Measurements from ENCODE around the gene PRR35. TPM values are rescaled to one million over a fixed set of nuclear protein-coding genes. Genes with fewer than 3 reads are reported as not detected.
"Not testable (repeated sequence)": the region's sequence is repeated elsewhere in the genome, so short reads cannot be mapped to it uniquely, and the experiment has no call there.

Gene PRR35
- total RNA-seq, 1 experiment from 2014 or later = not detected

GRCh38 chr16:595942-596735 is 35.9 kb downstream of the PRR35 start:
- Histone ChIP-seq H3K9ac (ENCODE audit: low read length) (no peak overlapping the region), H3K79me2 (ENCODE audit: low read length) (peaks cover 16% of the 10 kb centered on the region), H3K9me2 (replicated peaks; ENCODE audit: insufficient read depth, low read length) (no peaks in the 10 kb centered on the region), H3K27ac (ENCODE audit: low read length) (no peak overlapping the region), H4K20me1 (ENCODE audit: insufficient read depth, low read depth, low read length) (peaks cover 34% of the 10 kb centered on the region), H2AFZ (ENCODE audit: low read length) (no peak overlapping the region), H3K4me3 (ENCODE audit: low read length) (no peak overlapping the region), H3K27me3 (ENCODE audit: low read length) (no peaks in the 10 kb centered on the region), H3K36me3 (ENCODE audit: insufficient read depth, low read length) (0 out of 2 replicates have a peak, but pooled peaks cover 2% of the 10 kb centered on the region), H3K9me3 (ENCODE audit: low read length) (no peaks in the 10 kb centered on the region), H3K4me2 (ENCODE audit: low read depth, low read length, poor library complexity, severe bottlenecking) (no peak overlapping the region), H3K4me1 (ENCODE audit: low read length) (peaks cover 33% of the 10 kb centered on the region)
- no peak for DNase-seq

DNA sequence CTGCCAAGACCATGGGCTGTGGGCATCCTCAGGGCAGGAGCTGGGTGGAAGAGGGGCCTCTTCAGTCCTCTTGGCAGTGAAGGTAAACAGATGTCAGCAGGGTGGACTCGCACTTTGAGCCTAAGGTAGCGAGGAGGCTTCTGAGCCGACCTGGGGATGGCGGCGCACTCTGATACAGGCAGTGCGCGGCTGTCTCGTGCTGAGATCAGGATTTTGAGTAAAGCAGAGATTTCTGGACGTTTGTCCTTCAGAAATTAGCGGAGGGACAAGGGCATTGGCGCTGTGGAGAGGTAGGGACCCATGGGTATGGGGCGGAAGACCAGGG is 36.5 kb downstream of the PRR35 start:
- peaks cover 16% of the 10 kb centered on the region for H3K79me2 ChIP-seq (ENCODE audit: low read length)
- no peak overlapping the region for H3K4me2 ChIP-seq (ENCODE audit: low read depth, low read length, poor library complexity, severe bottlenecking)
- no peak overlapping the region for H3K27ac ChIP-seq (ENCODE audit: low read length)
- no peaks in the 10 kb centered on the region for H3K9me3 ChIP-seq (ENCODE audit: low read length)
- no peak overlapping the region for H2AFZ ChIP-seq (ENCODE audit: low read length)
- peaks cover 31% of the 10 kb centered on the region for H3K4me1 ChIP-seq (ENCODE audit: low read length)
- no peaks in the 10 kb centered on the region for H3K9me2 ChIP-seq (replicated peaks; ENCODE audit: insufficient read depth, low read length)
- 0 out of 2 replicates have a peak, but pooled peaks cover 2% of the 10 kb centered on the region for H3K36me3 ChIP-seq (ENCODE audit: insufficient read depth, low read length)
- H3K27me3 ChIP-seq (ENCODE audit: low read length) = no peaks in the 10 kb centered on the region
- H3K9ac ChIP-seq (ENCODE audit: low read length) = no peak overlapping the region
- DNase-seq = no peak
- H4K20me1 ChIP-seq (ENCODE audit: insufficient read depth, low read depth, low read length) = peaks cover 30% of the 10 kb centered on the region
- no peak overlapping the region for H3K4me3 ChIP-seq (ENCODE audit: low read length)

- H3K9ac ChIP-seq (ENCODE audit: low read length); H3K4me2 ChIP-seq (ENCODE audit: low read depth, low read length, poor library complexity, severe bottlenecking); H3K36me3 ChIP-seq (ENCODE audit: insufficient read depth, low read length); H3K4me3 ChIP-seq (ENCODE audit: low read length); H3K9me3 ChIP-seq (ENCODE audit: low read length); H2AFZ ChIP-seq (ENCODE audit: low read length); H3K9me2 ChIP-seq (replicated peaks; ENCODE audit: insufficient read depth, low read length); H3K27ac ChIP-seq (ENCODE audit: low read length); H3K27me3 ChIP-seq (ENCODE audit: low read length): not testable (repeated sequence)
- DNase-seq = peak; percentile 15
- Histone ChIP-seq H4K20me1 (ENCODE audit: insufficient read depth, low read depth, low read length) (peaks cover 20% of the 10 kb centered on the region), H3K4me1 (ENCODE audit: low read length) (peaks cover 21% of the 10 kb centered on the region), H3K79me2 (ENCODE audit: low read length) (peaks cover 16% of the 10 kb centered on the region)
Observed at GRCh38 chr16:597655-598054, 37.5 kb downstream of the PRR35 start.

DNA sequence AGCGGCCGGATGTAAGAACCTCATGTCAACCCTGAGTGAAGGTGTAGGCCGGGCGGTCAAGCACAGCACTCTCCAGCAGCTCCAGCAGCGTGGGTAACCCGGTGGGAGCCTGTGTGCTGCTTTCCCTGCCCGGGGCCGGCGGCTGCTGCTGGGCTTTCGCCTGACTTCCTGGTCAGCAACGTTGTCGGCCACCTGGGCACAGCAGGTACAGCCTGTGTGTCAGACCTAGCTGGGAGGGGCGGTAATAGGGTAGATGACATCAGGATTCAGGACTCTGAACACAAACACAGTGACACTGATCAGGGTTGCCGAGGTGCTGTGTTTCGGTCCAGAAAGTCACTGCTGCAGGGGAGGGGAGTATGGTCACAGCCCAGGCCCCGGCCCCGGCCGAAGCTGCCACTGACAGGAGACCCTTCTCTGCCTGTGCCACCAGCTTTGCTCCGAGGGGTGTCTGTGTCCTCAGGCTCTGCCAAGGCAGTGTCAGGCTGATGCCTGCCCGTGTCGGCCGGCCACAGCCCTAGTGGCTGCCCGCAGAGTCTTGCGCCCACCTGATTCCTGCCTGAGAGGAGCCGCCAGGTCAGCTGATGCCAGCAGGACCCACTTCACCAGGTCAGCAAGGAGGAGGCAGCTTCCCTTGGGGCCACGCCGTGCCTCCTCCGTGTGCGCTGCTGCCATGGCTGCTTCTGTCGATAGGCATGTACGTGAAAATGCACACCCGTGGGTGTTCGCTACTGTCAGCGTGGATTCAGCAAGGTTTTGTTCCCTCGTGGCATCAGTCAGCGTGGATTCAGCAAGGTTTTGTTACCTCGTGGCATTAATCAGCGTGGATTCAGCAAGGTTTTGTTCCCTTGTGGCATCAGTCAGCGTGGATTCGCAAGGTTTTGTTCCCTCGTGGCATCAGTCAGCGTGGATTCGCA is 38.9 kb downstream of the PRR35 start:
- Histone ChIP-seq H3K9me3 (ENCODE audit: low read length) (no peaks in the 10 kb centered on the region), H3K79me2 (ENCODE audit: low read length) (peaks cover 11% of the 10 kb centered on the region), H3K4me1 (ENCODE audit: low read length) (peaks cover 8% of the 10 kb centered on the region), H3K9ac (ENCODE audit: low read length) (no peak overlapping the region), H3K27ac (ENCODE audit: low read length) (no peak overlapping the region), H3K4me3 (ENCODE audit: low read length) (no peak overlapping the region), H3K36me3 (ENCODE audit: insufficient read depth, low read length) (0 out of 2 replicates have a peak, but pooled peaks cover 2% of the 10 kb centered on the region), H2AFZ (ENCODE audit: low read length) (no peak overlapping the region), H3K27me3 (ENCODE audit: low read length) (no peaks in the 10 kb centered on the region), H3K9me2 (replicated peaks; ENCODE audit: insufficient read depth, low read length) (no peaks in the 10 kb centered on the region), H3K4me2 (ENCODE audit: low read depth, low read length, poor library complexity, severe bottlenecking) (no peak overlapping the region), H4K20me1 (ENCODE audit: insufficient read depth, low read depth, low read length) (0 out of 2 replicates have a peak, but pooled peaks cover 6% of the 10 kb centered on the region)
- peak; percentile 33 for DNase-seq

GRCh38 chr16:600781-601180 is 40.6 kb downstream of the PRR35 start:
- Histone ChIP-seq H2AFZ (ENCODE audit: low read length) (no peak overlapping the region), H3K79me2 (ENCODE audit: low read length) (peaks cover 6% of the 10 kb centered on the region), H4K20me1 (ENCODE audit: insufficient read depth, low read depth, low read length) (0 out of 2 replicates have a peak, but pooled peaks cover 2% of the 10 kb centered on the region), H3K9me2 (replicated peaks; ENCODE audit: insufficient read depth, low read length) (no peaks in the 10 kb centered on the region), H3K9ac (ENCODE audit: low read length) (no peak overlapping the region), H3K4me3 (ENCODE audit: low read length) (no peak overlapping the region), H3K4me1 (ENCODE audit: low read length) (peaks cover 8% of the 10 kb centered on the region), H3K27ac (ENCODE audit: low read length) (no peak overlapping the region), H3K4me2 (ENCODE audit: low read depth, low read length, poor library complexity, severe bottlenecking) (no peak overlapping the region), H3K36me3 (ENCODE audit: insufficient read depth, low read length) (peaks cover 2% of the 10 kb centered on the region; the same call in 1 of the 2 replicates), H3K9me3 (ENCODE audit: low read length) (peaks cover 6% of the 10 kb centered on the region; the same call in 1 of the 2 replicates), H3K27me3 (ENCODE audit: low read length) (no peaks in the 10 kb centered on the region)
- peak; percentile 71 for DNase-seq

- Histone ChIP-seq H3K9ac (ENCODE audit: low read length) (no peak overlapping the region), H3K9me2 (replicated peaks; ENCODE audit: insufficient read depth, low read length) (no peaks in the 10 kb centered on the region), H3K27me3 (ENCODE audit: low read length) (no peaks in the 10 kb centered on the region), H3K27ac (ENCODE audit: low read length) (no peak overlapping the region), H3K4me1 (ENCODE audit: low read length) (peaks cover 8% of the 10 kb centered on the region), H3K79me2 (ENCODE audit: low read length) (no peaks in the 10 kb centered on the region), H3K36me3 (ENCODE audit: insufficient read depth, low read length) (peaks cover 2% of the 10 kb centered on the region; the same call in 1 of the 2 replicates), H3K4me2 (ENCODE audit: low read depth, low read length, poor library complexity, severe bottlenecking) (no peak overlapping the region), H4K20me1 (ENCODE audit: insufficient read depth, low read depth, low read length) (0 out of 2 replicates have a peak, but pooled peaks cover 2% of the 10 kb centered on the region), H3K4me3 (ENCODE audit: low read length) (no peak overlapping the region), H3K9me3 (ENCODE audit: low read length) (peaks cover 6% of the 10 kb centered on the region; the same call in 1 of the 2 replicates), H2AFZ (ENCODE audit: low read length) (no peak overlapping the region)
- no peak for DNase-seq
Observed at GRCh38 chr16:603933-604332, 43.7 kb downstream of the PRR35 start.

- peak; percentile 10 for DNase-seq
- Histone ChIP-seq H3K9me3 (ENCODE audit: low read length) (peaks cover 6% of the 10 kb centered on the region; the same call in 1 of the 2 replicates), H3K9me2 (replicated peaks; ENCODE audit: insufficient read depth, low read length) (no peaks in the 10 kb centered on the region), H3K9ac (ENCODE audit: low read length) (no peak overlapping the region), H4K20me1 (ENCODE audit: insufficient read depth, low read depth, low read length) (no peaks in the 10 kb centered on the region), H3K4me1 (ENCODE audit: low read length) (no peaks in the 10 kb centered on the region), H3K4me2 (ENCODE audit: low read depth, low read length, poor library complexity, severe bottlenecking) (no peak overlapping the region), H3K27ac (ENCODE audit: low read length) (no peak overlapping the region), H3K36me3 (ENCODE audit: insufficient read depth, low read length) (no peaks in the 10 kb centered on the region; the same call in 1 of the 2 replicates), H3K27me3 (ENCODE audit: low read length) (no peaks in the 10 kb centered on the region), H3K4me3 (ENCODE audit: low read length) (no peak overlapping the region), H3K79me2 (ENCODE audit: low read length) (no peaks in the 10 kb centered on the region), H2AFZ (ENCODE audit: low read length) (no peak overlapping the region)
Observed at GRCh38 chr16:606656-607307, 46.6 kb downstream of the PRR35 start.
